HG03442 (cell line): ENCODE measurements around the gene MRPS18A.

Source experiments
- ATAC-seq: cut with Tn5 transposase; IDR thresholded peaks from one replicate; pipeline ENCODE4 v1.9.1; 2021; ENCODE audit warnings: mild to moderate bottlenecking, moderate library complexity; ENCODE audit not compliant: unreplicated experiment

The MRPS18A gene

GRCh38 chr6:43699564-43700186, 12.1 kb upstream of the MRPS18A start:
- no peak for ATAC-seq

- ATAC-seq: no peak
Measured at GRCh38 chr6:43698584-43699349, 11.2 kb upstream of the MRPS18A start.

DNA sequence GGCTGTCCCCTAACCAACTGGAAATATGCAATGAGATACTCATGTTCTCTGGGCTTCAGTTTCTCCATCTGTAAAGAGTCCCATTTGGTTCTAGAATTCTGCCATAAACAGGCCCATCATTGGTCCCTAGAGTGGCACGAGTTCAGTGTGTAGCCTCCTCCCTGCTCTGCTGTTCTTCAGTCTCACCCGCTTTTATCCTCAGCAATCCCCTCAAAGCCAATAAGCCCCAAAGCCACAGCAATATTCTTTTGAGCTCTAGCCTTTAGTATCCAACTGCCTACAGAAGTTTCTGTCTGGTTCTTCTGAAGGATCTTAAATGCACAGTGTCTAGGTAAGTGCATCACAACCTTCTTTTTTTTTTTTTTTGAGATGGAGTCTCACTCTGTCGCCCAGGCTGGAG, 9.8 kb upstream of the MRPS18A start:
- no peak for ATAC-seq

DNA sequence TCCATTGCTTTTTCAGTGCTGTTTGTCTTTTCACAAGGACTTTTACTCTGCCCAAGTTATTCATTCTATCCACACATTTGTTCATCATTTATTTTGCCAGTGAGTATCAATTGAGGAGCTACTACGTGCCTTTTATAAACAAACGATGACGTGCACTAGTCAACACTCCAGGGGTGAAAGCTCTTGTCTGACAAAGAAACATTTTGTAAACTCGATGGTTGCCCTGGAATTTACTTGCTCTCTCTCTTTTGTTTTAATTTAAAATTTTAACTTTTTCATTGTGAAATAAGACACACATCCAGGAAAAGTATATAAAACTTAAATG, 8.3 kb upstream of the MRPS18A start:
- ATAC-seq: no peak

DNA sequence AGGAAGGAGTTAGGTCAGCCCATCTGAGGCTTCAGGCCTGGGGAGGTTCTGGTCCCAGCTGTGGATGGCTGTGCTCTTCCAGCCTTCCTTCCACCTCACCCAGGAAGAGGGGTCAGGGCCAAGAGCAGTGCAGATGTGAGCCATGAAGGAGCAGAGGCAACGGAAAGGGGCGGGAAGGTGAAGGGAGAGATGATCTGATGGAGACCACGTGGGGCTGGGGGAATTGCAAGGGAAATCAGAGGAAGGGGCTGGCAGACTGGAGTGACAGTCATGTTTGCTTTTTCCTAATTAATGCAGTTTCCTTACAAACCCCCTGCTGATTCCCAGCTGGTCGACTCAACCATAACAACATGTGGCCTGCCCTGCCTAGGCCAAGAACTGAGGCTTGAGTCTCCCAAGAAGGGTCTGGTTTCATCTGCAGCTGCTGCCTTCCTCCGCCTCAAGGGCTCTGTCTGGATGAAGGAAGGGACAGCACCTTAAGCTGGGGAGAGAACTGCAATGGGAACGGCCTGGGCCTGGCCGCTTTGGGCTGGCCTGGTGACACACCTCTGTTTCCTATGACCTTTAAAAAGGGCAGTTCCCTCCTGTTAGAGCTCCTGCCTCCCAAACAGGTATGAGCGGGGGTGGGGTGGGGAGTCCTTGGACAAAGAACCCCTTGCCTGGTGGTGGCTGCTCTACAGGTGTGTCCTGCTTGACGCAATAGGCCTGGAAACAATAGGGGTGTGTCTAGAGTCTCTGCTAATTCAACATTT, 7.8 kb upstream of the MRPS18A start:
- ATAC-seq: no peak

DNA sequence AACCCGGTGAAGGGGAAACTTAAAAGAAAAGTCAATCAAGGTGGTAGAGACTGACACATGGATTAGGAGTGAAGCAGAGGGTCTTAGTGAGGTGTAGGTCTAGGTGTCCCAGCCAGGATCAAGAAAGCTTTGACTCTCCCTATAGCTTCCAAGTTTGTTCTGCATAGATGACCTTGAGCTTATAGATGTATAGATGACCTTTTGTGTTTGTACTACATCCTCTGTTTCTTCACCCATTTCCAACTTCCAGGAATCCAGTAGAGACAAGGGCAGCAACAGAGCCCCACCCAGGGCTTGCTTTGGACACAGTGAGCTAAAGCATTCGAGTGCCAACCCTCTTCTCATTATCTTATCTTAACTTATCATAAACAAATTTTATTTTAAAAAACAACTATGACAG, 1.8 kb upstream of the MRPS18A start:
- ATAC-seq: no peak

DNA sequence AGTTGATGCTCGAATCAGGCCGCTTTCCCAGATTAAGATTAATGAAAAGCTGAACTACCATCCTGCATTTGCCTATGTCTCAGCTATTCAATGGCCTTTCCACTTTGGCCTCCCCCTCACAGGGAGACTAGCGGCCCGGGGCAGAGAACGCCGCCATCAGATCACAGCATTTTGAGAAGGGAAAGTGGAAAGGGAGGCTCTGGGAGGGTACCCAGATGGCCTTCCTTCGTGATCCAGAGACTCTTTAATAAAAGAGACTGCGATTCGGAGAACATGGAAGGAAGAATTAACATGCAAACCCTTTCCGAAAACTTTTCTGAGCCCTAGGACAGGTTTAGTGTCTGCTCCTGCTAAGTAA, 533 bp downstream of the MRPS18A start:
- ATAC-seq: no peak

GRCh38 chr6:43683708-43684455, 3.7 kb downstream of the MRPS18A start:
- ATAC-seq: no peak

DNA sequence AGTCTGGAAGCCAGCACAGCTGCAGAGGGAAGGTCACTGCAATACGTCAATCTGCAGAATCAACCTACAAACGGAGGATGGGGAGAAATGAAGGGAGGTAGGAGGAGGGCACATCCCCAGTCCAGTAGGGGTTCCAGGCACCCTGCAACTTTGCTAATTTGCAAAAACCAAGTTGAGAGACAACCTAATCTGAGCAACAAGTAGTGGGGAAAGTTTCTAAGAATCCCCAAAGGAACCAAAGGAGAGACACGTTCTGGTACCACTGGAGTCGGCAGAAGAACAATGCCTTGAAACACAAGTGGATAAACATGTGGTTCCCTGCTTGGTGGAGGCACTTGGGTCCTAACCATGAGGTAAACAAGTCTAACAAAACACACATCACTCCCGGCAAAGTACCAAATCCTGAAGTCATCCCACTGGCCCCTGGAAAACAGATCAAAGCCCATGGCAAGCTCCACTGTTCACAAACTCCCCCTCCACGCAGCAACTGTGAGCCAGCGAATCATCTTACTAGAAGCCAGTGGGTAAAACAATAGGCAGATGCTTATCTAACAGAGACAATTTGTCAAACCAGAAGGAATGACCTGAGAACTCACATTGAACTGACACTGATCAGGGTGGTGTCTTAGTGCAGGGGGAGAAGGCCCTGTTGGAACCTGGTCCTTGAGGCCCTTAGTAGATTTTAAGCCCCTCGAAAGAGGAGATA, 4.7 kb downstream of the MRPS18A start:
- no peak for ATAC-seq

- no peak for ATAC-seq
Measured at GRCh38 chr6:43681303-43681702, 6.3 kb downstream of the MRPS18A start.

DNA sequence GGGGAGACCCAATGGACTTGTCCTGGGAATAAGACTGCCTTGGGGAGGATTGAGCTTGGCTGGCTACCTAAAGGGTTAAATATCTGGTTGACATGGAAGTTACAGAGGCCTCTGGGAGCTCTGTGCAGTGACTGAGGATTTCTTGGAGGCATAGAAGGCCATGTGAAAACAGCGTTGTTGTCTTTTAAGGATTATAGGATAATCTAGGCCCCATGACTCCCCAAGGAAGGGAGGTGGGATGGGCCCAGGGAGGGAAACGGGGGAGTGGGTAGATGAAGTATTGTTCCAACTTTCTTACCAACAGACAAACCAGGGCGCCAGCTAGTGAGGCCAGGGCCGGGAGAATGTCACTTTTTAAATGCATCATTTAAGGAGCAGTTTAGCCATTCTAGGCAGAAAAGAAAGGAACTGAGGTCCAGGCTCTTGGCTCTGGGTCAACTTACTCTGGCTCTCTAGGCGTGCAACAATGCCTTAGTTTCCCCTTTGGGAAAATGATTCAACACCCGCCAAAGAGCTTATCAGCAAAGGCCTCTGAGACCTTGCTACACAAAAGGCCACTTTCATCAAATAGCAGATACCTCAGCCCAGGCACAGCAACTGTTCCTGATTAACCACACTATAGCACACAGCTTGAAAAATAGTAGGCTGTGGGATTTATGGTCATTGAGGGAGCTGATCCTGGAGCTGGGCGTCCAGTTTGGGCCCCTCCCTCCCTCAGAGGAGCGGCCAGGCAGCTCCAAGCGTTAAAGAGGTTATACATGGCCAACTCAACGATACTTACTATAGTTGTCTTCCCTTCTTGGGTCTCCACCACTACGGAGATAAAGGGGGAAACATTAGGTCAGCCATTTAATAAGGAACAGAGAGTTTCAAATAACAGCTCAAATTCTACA, 7.0 kb downstream of the MRPS18A start:
- ATAC-seq: no peak

- no peak for ATAC-seq
Measured at GRCh38 chr6:43679057-43679456, 8.5 kb downstream of the MRPS18A start.

- ATAC-seq: no peak
Measured at GRCh38 chr6:43678341-43678740, 9.2 kb downstream of the MRPS18A start.

- no peak for ATAC-seq
Measured at GRCh38 chr6:43677759-43678158, 9.8 kb downstream of the MRPS18A start.

DNA sequence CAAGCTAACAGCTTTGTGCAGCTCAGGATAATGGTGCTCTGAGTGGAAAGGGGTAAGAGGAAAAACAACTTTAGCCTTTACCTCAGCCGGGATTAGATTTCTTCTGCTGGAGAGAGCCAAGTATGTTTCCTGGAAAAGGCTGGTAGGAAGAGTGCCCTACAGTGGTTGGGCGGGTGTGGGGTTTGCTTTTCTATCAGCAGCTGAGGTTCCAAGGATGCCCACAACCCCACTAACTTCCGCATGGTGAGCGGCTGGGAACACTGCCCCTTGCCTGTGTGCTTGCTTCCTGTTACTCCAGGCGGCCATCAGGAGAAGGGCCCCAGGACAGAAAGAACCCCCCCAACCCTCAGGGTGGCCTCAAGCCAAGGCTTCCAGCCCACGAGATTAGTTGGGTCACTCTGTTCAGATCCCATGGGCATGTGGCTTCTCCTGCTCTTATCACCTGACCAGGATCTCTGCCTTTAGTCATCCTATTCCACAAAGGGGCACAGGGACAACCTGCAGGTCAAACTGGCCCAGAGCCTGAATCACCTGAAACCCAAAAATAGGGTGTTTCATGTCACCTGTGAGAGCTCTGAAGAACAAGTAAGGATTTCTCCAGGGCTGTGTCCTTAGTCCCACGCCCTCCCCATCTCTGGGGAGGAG, 10.5 kb downstream of the MRPS18A start:
- no peak for ATAC-seq

DNA sequence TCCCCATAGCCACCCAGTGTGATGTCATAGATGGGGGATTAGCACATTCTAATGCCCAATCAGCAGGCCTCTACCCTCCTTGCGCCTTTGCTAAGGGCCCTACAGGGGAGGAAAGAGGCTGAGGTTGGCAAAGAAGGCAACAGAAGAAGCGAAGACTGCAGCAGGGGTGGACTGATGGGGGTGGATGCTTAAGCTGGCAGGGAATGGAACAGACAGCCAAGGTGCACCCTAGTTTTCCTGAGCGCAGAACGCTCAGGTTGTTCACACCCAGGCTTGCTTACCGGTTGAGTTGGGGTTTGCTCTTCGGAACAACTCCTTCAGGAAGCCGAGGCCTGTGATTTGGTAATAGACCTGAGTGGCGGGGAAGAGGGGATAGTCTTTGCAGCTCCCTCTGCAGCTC, 12.7 kb downstream of the MRPS18A start:
- no peak for ATAC-seq

GRCh38 chr6:43674291-43674690, 13.3 kb downstream of the MRPS18A start:
- no peak for ATAC-seq

GRCh38 chr6:43673444-43674084, 14.0 kb downstream of the MRPS18A start:
- ATAC-seq: no peak
